Astrocyte (in vitro differentiated cells and primary cell): Measurements from ENCODE around the gene LRBA.

Source experiments
- CTCF ChIP-seq: IDR thresholded peaks from 2 replicates; pipeline ENCODE4 v1.5.1; 2011; ENCODE audit warnings: low read depth, mild to moderate bottlenecking, inconsistent platforms, low read length, moderate library complexity; ENCODE audit not compliant: insufficient read depth
- EZH2 ChIP-seq: IDR thresholded peaks from 2 replicates; pipeline ENCODE4 v1.6.1; 2012; ENCODE audit warnings: mild to moderate bottlenecking, low read length, inconsistent platforms; ENCODE audit not compliant: insufficient read depth

GRCh38 chr4:150368667-150369066 lies 646.4 kb downstream of the LRBA start:
- TF ChIP-seq CTCF (no peak), EZH2 (no peak)
